Skeletal muscle tissue (tissue), 4 donors: ENCODE data around the gene KCNJ9. TPM values are rescaled to one million over a fixed set of nuclear protein-coding genes. Genes with fewer than 3 reads are reported as not detected.

Source experiments
- H3K27ac ChIP-seq: one replicate; pipeline ENCODE4 v1.7.0; 2013; ENCODE audit warnings: mild to moderate bottlenecking, low read depth, low read length, inconsistent platforms
- H3K27me3 ChIP-seq, 3 donors: one replicate each; pipeline ENCODE4 v1.7.0; 2013; ENCODE audit warnings: low read length in 3 of 3; ENCODE audit not compliant: control insufficient read depth in 3 of 3, insufficient read depth in 3 of 3
- H3K36me3 ChIP-seq, 3 donors: one replicate each; pipeline ENCODE4 v1.7.0; 2013; ENCODE audit warnings: low read length in 3 of 3; ENCODE audit not compliant: control insufficient read depth in 3 of 3, insufficient read depth in 3 of 3
- H3K4me1 ChIP-seq, 3 donors: one replicate each; pipeline ENCODE4 v1.7.0; 2013; ENCODE audit warnings: low read length in 3 of 3, mild to moderate bottlenecking in 3 of 3; ENCODE audit not compliant: control insufficient read depth in 3 of 3, insufficient read depth in 3 of 3
- H3K4me3 ChIP-seq, 3 donors: one replicate each; pipeline ENCODE4 v1.7.0; 2013; ENCODE audit warnings: low read length in 3 of 3
- H3K9ac ChIP-seq, 3 donors: one replicate each; pipeline ENCODE4 v1.7.0; 2013; ENCODE audit warnings: low read length in 3 of 3, mild to moderate bottlenecking in 3 of 3, moderate library complexity in 2 of 3, low read depth in 1 of 3
- H3K9me3 ChIP-seq, 3 donors: one replicate each; pipeline ENCODE4 v1.7.0; 2013; ENCODE audit warnings: low read length in 3 of 3; ENCODE audit not compliant: control insufficient read depth in 3 of 3
- total RNA-seq: library from RNA; depleted of rRNA; stranded (reverse); fragments of >200 nt; gene quantifications from one replicate; pipeline ENCODE4 v1.2.3, GENCODE V29; 2014
- donor health status: Osteomylitis.

The KCNJ9 gene
- total RNA-seq, 1 donor from 2014 or later: not detected

- H3K4me3 ChIP-seq: no peak overlapping the region
- H3K4me1 ChIP-seq: peaks cover 22 to 38% (median 30%) of the 10 kb centered on the region in 3 donors
- no peaks in the 10 kb centered on the region for H3K9me3 ChIP-seq
- H3K9ac ChIP-seq: peak overlapping the region in 1 of 3 donors; percentile 16
- H3K27ac ChIP-seq: no peak overlapping the region
- H3K27me3 ChIP-seq: no peaks in the 10 kb centered on the region
- peaks cover 19 to 31% (median 26%) of the 10 kb centered on the region in 3 donors for H3K36me3 ChIP-seq
These were observed 13.5 kb downstream of the KCNJ9 start for GRCh38 chr1:160094806-160095205.

DNA sequence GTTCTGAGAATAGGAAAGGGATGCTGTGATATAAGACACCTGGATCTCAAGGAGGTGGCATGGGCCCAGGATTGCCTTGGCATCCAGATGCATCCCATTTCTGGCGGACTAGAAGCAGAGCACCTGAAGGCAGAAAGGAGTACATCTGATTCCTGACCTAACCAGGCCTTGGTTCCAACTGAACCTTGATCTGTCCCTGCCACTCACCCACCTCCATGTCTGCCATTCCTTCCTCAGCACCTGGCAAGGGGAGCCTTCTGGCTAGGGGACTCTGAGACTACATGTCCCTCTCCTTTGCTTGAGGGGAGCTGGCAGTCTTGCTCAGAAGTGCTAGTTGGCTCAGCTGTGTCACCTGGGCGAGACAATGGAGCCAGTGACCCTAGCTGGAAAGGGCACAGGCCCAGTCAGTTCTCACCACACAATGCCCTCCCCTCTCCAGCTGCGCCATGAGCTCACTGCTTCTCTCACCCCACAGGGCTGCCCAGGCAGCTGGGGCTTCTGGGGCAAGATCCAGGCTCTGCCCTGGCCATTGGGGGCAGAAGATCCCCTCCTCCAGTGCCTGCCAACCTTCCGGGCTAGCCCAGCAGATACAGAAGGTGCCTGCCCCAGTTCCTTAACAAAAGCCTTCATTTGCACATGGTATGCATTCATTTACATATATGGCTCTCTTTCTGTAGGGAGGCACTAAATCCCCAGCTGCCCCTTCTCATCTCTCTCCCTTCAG is 14.2 kb downstream of the KCNJ9 start:
- Histone ChIP-seq H3K4me3 (no peak overlapping the region), H3K36me3 (peaks cover 19 to 25% (median 25%) of the 10 kb centered on the region in 3 donors), H3K9me3 (no peaks in the 10 kb centered on the region), H3K27me3 (no peaks in the 10 kb centered on the region), H3K4me1 (peaks cover 22 to 39% (median 34%) of the 10 kb centered on the region in 3 donors), H3K9ac (peak overlapping the region in 1 of 3 donors; percentile 50), H3K27ac (no peak overlapping the region)

GRCh38 chr1:160096274-160097116 is 15.2 kb downstream of the KCNJ9 start:
- Histone ChIP-seq H3K9me3 (no peaks in the 10 kb centered on the region), H3K9ac (peak overlapping the region; percentile 33 to 88 (median 77)), H3K4me1 (peaks cover 30 to 48% (median 43%) of the 10 kb centered on the region in 3 donors), H3K4me3 (peak overlapping the region in 2 of 3 donors; percentile 74 to 88), H3K27me3 (no peaks in the 10 kb centered on the region), H3K27ac (no peak overlapping the region), H3K36me3 (peaks cover 16 to 19% (median 17%) of the 10 kb centered on the region in 3 donors)

GRCh38 chr1:160097151-160097910 is 16.0 kb downstream of the KCNJ9 start:
- Histone ChIP-seq H3K27ac (no peak overlapping the region), H3K4me1 (peaks cover 39 to 56% (median 51%) of the 10 kb centered on the region in 3 donors), H3K9ac (peak overlapping the region; percentile 77 to 88 (median 81))

DNA sequence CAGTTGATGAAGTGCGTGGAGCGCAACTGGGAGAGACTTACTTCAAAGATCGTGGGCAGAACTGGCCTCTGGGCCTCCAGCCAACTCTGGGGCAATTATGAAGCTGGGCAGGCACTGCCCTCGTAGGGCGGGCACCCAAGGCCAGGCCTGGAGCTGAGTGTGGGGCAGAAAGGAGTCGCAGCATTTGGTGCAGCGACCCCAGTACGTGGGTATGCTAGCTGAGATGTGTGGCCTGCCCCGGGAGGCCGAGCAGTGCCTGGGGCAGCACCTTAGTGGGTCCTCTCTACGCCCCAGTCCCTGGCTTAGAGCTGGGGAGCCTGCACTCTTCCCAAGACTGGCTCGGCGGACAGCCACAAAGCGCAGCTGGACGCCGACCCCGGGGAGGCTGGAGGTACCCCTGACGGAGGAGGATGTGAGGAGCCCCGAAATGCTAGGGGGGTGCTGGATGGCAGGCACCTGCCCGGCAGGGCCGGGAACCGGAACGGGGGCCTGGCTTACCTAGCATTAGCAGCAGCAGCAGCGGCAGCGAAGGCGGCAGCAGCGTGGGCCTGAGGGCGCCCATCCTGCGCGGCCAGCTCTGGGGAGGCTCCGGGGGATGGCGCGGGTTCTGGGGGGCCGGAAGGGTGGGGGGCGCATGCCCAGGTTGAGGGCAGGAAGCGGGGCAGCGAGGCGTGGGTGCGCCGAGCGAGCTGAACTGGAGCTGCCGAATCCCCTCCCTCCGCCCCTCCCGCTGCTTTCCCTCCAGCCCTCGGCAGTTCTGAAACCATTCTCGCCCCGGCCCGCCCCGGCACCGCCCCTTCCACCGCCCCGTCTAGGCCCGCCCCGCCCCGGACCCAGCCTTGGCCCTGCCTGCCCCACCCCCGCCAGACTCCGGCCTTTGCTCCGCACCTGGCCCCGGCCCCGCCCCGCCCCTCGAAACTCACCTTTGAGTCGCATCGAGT is 16.8 kb downstream of the KCNJ9 start, which contains the start of gene IGSF8:
Gene IGSF8, minus strand, starts transcription at position 709 of the 941 bp plus-strand sequence. Its CDS starts 147 bp downstream, at position 562.
- Histone ChIP-seq H3K36me3 (peaks cover 5 to 10% (median 7%) of the 10 kb centered on the region in 3 donors), H3K4me3 (peak within 1 kb of the TSS; percentile 87 to 88 (median 88)), H3K27me3 (no peaks in the 10 kb centered on the region), H3K27ac (peak within 1 kb of the TSS; percentile 96), H3K4me1 (peaks cover 46 to 65% (median 60%) of the 10 kb centered on the region in 3 donors), H3K9ac (peak within 1 kb of the TSS; percentile 88 to 97 (median 89)), H3K9me3 (no peaks in the 10 kb centered on the region)

More at GRCh38 chr1:160097151-160097910, 16.0 kb downstream of the KCNJ9 start:
- no peaks in the 10 kb centered on the region for H3K27me3 ChIP-seq
- peak overlapping the region; percentile 74 to 88 (median 85) for H3K4me3 ChIP-seq
- H3K9me3 ChIP-seq: no peaks in the 10 kb centered on the region
- H3K36me3 ChIP-seq: peaks cover 7 to 11% (median 11%) of the 10 kb centered on the region in 3 donors

DNA sequence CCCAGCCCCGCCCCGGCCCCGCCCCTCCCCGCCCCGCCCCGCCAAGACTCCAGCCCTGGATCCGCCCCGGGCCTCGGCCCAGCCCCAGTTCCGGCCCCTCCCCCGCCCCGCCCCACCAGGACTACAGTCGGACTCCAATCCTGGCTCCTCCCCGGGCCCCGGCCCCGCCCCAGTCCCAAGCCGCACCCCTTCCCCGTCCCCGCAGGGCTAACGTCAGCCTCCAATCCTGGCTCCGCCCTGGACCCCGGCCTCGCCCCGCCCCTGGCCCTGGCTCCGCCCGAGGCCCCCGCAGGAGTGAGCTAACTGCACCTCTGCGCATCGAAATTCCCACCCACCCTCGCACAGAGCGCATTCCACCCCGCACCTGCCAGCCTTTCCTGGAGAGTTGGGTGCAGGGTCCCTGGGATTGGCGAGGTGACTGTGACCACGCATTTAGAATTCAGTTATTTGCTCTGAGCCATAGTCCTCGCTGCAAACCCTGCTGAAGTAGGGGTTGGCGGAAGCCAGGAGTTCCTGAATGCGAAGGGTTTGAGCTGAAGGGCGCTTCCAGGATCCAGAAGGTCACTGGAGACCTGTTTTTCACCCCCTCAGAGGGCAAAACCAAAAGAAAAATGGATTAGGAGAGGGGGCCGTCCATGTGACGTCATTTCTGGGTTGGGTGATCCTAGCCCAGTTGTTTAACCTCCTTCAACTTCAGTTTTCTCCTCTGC is 17.7 kb downstream of the KCNJ9 start:
- Histone ChIP-seq H3K4me3 (peak overlapping the region; percentile 73 to 88 (median 87)), H3K4me1 (peaks cover 46 to 71% (median 61%) of the 10 kb centered on the region in 3 donors), H3K9ac (peak overlapping the region; percentile 88 to 97 (median 89)), H3K27ac (peak overlapping the region; percentile 96), H3K27me3 (no peaks in the 10 kb centered on the region), H3K9me3 (no peaks in the 10 kb centered on the region), H3K36me3 (peaks cover 1 to 5% (median 4%) of the 10 kb centered on the region in 3 donors)

- H3K27ac ChIP-seq: peak overlapping the region; percentile 96
- H3K4me1 ChIP-seq: peaks cover 46 to 71% (median 61%) of the 10 kb centered on the region in 3 donors
- peaks cover 0 to 4% (median 0%) of the 10 kb centered on the region in 3 donors for H3K36me3 ChIP-seq
- no peak overlapping the region for H3K4me3 ChIP-seq
- H3K9me3 ChIP-seq: no peaks in the 10 kb centered on the region
- H3K9ac ChIP-seq: peak overlapping the region in 2 of 3 donors; percentile 88 to 89
- no peaks in the 10 kb centered on the region for H3K27me3 ChIP-seq
These were observed 18.5 kb downstream of the KCNJ9 start for GRCh38 chr1:160099716-160100375.
